ENCODE measurements around the gene DNAI4. TPM values are rescaled to one million over a fixed set of nuclear protein-coding genes. Genes with fewer than 3 reads are reported as not detected.
"Not testable (repeated sequence)": the region's sequence is repeated elsewhere in the genome, so short reads cannot be mapped to it uniquely, and the experiment has no call there.

DNAI4 gene
- total and polyA plus RNA-seq, 2 donors (not counting 3 experiments of a cell fraction or from before 2014, with no cell fraction given): 0.51 to 3.3 TPM

- BruUV-seq (replicated peaks); dilution Hi-C loops (cut with MboI; ENCODE audit: extremely low pct_ligation_motif_present, low sequenced_read_pairs); H3K9me1 ChIP-seq (replicated peaks; ENCODE audit: control insufficient read depth, extremely low read depth, insufficient read depth, low read length); H2AFZ ChIP-seq (ENCODE audit: low read depth, low read length); H3K79me2 ChIP-seq (ENCODE audit: control insufficient read depth, insufficient read depth, low read length); H3K27me3 ChIP-seq (ENCODE audit: control insufficient read depth in 2 of 2, insufficient read depth in 2 of 2, low read length in 2 of 2); H3K4me1 ChIP-seq (ENCODE audit: control insufficient read depth, extremely low read depth, insufficient read depth, low read length); FAIRE-seq; POLR2A ChIA-PET; H3K36me3 ChIP-seq (ENCODE audit: control insufficient read depth in 2 of 2, extremely low read depth in 1 of 2, insufficient read depth in 2 of 2, low read length in 2 of 2); H4K20me1 ChIP-seq (replicated peaks; ENCODE audit: control insufficient read depth, extremely low read depth, insufficient read depth, low read length); H3K9me3 ChIP-seq (replicated peaks; ENCODE audit: control insufficient read depth, insufficient read depth, low read length); H3K9ac ChIP-seq (replicated peaks; ENCODE audit: extremely low read depth, insufficient read depth, low read length); intact Hi-C loops (cut with micrococcal nuclease); H3K4me2 ChIP-seq (ENCODE audit: insufficient read depth, low read length); DNase-seq (ENCODE audit: low read depth, low spot score); H3K27ac ChIP-seq (ENCODE audit: insufficient read depth, low read depth, low read length); H3K4me3 ChIP-seq (replicated peaks in 1 of 3; ENCODE audit: insufficient read depth in 1 of 3, low read depth in 1 of 3, low read length in 3 of 3): not testable (repeated sequence)
- CTCF ChIA-PET: interaction anchor here (2.0 kb wide), 1 partner anchor 10 kb away, joined by 5 read pairs; the partner anchor contains the start of genes DNAI4 and MIER1
Observed at GRCh38 chr1:66915203-66915602, 9.5 kb downstream of the DNAI4 start.

GRCh38 chr1:66893712-66894111 lies 30.9 kb downstream of the DNAI4 start:
- no peak for DNase-seq (ENCODE audit: low read depth, low spot score)
- H3K36me3 ChIP-seq (ENCODE audit: control insufficient read depth in 2 of 2, extremely low read depth in 1 of 2, insufficient read depth in 2 of 2, low read length in 2 of 2): no peaks in the 10 kb centered on the region
- TF ChIP-seq POLR2AphosphoS5 (IDR thresholded peaks at IDR 0.05; ENCODE audit: insufficient read depth, low read depth, low read length) (no peak), MYC (IDR thresholded peaks at IDR 0.05; ENCODE audit: low read depth, low read length) (no peak), GATA2 (IDR thresholded peaks at IDR 0.05; ENCODE audit: insufficient read depth, insufficient read length, low read depth, low read length) (no peak), JUN (IDR thresholded peaks at IDR 0.05; ENCODE audit: borderline replicate concordance, insufficient read depth, insufficient read length, low read depth) (no peak), CTCF (IDR thresholded peaks at IDR 0.05; ENCODE audit: extremely low read depth in 1 of 2, insufficient read depth in 1 of 2, low read depth in 1 of 2, low read length in 2 of 2) (no peak), FOS (IDR thresholded peaks at IDR 0.05; ENCODE audit: borderline replicate concordance, insufficient read depth, low read length) (no peak), MAX (IDR thresholded peaks at IDR 0.05; ENCODE audit: insufficient read depth, insufficient read length) (no peak), POLR2A (IDR thresholded peaks at IDR 0.05; ENCODE audit: low read depth, low read length) (no peak)
- H3K9ac ChIP-seq (replicated peaks; ENCODE audit: extremely low read depth, insufficient read depth, low read length): no peak overlapping the region
- H3K4me2 ChIP-seq (ENCODE audit: insufficient read depth, low read length): no peak overlapping the region
- dilution Hi-C loops (cut with MboI; ENCODE audit: extremely low pct_ligation_motif_present, low sequenced_read_pairs): no loop called here
- BruUV-seq (replicated peaks): no TSS peak
- no peak overlapping the region for H3K4me3 ChIP-seq (replicated peaks in 1 of 3; ENCODE audit: insufficient read depth in 1 of 3, low read depth in 1 of 3, low read length in 3 of 3)
- no peak overlapping the region for H3K27ac ChIP-seq (ENCODE audit: insufficient read depth, low read depth, low read length)
- ChIA-PET POLR2A (no interaction called here), CTCF (interaction anchor here (0.6 kb wide), 1 partner anchor 37 kb away, joined by 3 read pairs; no protein-coding TSS in a partner anchor)
- no peaks in the 10 kb centered on the region for H3K9me3 ChIP-seq (replicated peaks; ENCODE audit: control insufficient read depth, insufficient read depth, low read length)
- H2AFZ ChIP-seq (ENCODE audit: low read depth, low read length): no peak overlapping the region
- intact Hi-C loops (cut with micrococcal nuclease): no loop called here
- FAIRE-seq: no peak
- H3K27me3 ChIP-seq (ENCODE audit: control insufficient read depth in 2 of 2, insufficient read depth in 2 of 2, low read length in 2 of 2): no peaks in the 10 kb centered on the region
- H3K4me1 ChIP-seq (ENCODE audit: control insufficient read depth, extremely low read depth, insufficient read depth, low read length): no peaks in the 10 kb centered on the region
- H4K20me1 ChIP-seq (replicated peaks; ENCODE audit: control insufficient read depth, extremely low read depth, insufficient read depth, low read length): no peaks in the 10 kb centered on the region
- no peaks in the 10 kb centered on the region for H3K9me1 ChIP-seq (replicated peaks; ENCODE audit: control insufficient read depth, extremely low read depth, insufficient read depth, low read length)
- H3K79me2 ChIP-seq (ENCODE audit: control insufficient read depth, insufficient read depth, low read length): no peaks in the 10 kb centered on the region

Data from endothelial cell of umbilical vein (primary cell).